AG09309 (cell line): ENCODE results near the gene NBPF3.

Experiments
- DNase-seq: peaks from one replicate; pipeline ENCODE4 v3.0.0-alpha.2; 2010; ENCODE audit warnings: low read depth
- H3K4me3 ChIP-seq: 2 replicates; pipeline ENCODE4 v1.5.1; 2011; ENCODE audit warnings: mild to moderate bottlenecking, low read depth, low read length, moderate library complexity; ENCODE audit not compliant: control insufficient read depth
- CTCF ChIP-seq: IDR thresholded peaks from 2 replicates; pipeline ENCODE4 v1.5.1; 2011; ENCODE audit warnings: mild to moderate bottlenecking, low read depth, low read length, inconsistent platforms; ENCODE audit not compliant: insufficient read depth, control insufficient read depth; ENCODE audit errors: missing control alignments

Gene NBPF3

DNA sequence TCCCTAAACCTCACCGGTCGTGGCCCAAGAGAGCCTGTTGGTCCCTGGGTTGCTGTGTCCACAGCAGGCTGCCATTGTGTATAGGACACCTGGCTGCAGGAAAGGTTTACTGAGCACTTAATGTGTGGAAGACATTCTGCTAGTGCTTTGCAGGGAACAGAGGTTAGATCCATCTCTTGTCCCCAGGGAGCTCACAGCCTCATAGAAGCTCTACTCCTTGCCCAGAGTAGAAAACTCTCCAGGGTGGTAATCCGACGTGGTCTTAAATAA is 52.4 kb downstream of the NBPF3 start:
- no peak overlapping the region for H3K4me3 ChIP-seq
- DNase-seq, result no peak
- TF ChIP-seq CTCF, result no peak

DNA sequence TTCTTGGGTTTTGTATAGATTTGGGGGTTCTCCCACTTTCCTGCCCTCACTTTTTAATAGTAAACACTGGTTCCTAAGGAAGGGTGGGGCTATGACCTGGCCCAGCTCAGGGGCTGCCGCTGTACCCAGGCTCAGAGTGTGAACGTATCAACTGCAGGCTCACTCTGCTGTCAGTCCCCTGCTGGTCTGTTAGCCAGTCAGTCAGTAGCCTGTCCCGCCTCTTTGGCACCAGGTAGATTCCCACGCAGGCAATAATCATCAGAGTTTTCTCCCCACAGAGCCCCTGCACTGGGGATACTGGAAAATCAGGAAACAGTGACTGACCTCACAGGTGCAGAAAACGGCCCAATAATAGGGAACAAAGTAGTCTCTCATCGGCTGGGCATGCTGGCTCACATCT is 54.3 kb downstream of the NBPF3 start:
- no peak for TF ChIP-seq CTCF
- no peak overlapping the region for H3K4me3 ChIP-seq
- no peak for DNase-seq

- TF ChIP-seq CTCF, result no peak
- H3K4me3 ChIP-seq, result no peak overlapping the region
- no peak for DNase-seq
Measured at GRCh38 chr1:21495225-21495820, 55.4 kb downstream of the NBPF3 start.

GRCh38 chr1:21496063-21496462 is 56.1 kb downstream of the NBPF3 start:
- TF ChIP-seq CTCF, result no peak
- no peak overlapping the region for H3K4me3 ChIP-seq
- DNase-seq, result no peak

- TF ChIP-seq CTCF, result no peak
- no peak for DNase-seq
- no peak overlapping the region for H3K4me3 ChIP-seq
Measured at GRCh38 chr1:21496886-21497285, 56.9 kb downstream of the NBPF3 start.

- TF ChIP-seq CTCF, result no peak
- no peak for DNase-seq
- H3K4me3 ChIP-seq, result no peak overlapping the region
Measured at GRCh38 chr1:21497466-21498061, 57.6 kb downstream of the NBPF3 start.
